HUES64 (cell line): ENCODE measurements around the gene CREB3L1.

Experiments used
- H3K27ac ChIP-seq: 2 replicates; pipeline ENCODE4 v1.7.0; 2013; ENCODE audit warnings: low read depth, low read length, inconsistent platforms
- H3K27me3 ChIP-seq: 2 replicates; pipeline ENCODE4 v1.6.1; 2013; ENCODE audit warnings: mild to moderate bottlenecking, low read length; ENCODE audit not compliant: insufficient read depth
- H3K36me3 ChIP-seq: 2 replicates; pipeline ENCODE4 v1.6.1; 2013; ENCODE audit warnings: mild to moderate bottlenecking, low read length; ENCODE audit not compliant: insufficient read depth
- H3K4me1 ChIP-seq: 2 replicates; pipeline ENCODE4 v1.6.1; 2013; ENCODE audit warnings: mild to moderate bottlenecking, low read length, moderate library complexity; ENCODE audit not compliant: insufficient read depth
- H3K4me3 ChIP-seq: 2 replicates; pipeline ENCODE4 v1.5.1; 2013; ENCODE audit warnings: mild to moderate bottlenecking, low read length, moderate library complexity
- H3K9ac ChIP-seq: 2 replicates; pipeline ENCODE4 v1.6.1; 2013; ENCODE audit warnings: mild to moderate bottlenecking, low read depth, low read length
- H3K9me3 ChIP-seq: 2 replicates; pipeline ENCODE4 v1.6.1; 2013; ENCODE audit warnings: low read depth, low read length; ENCODE audit not compliant: insufficient read depth
- WGBS: fragments of 150-250, 120-280 bp; methylation state at CpG from one replicate; pipeline ENCODE4 v1.1.7; 2013; ENCODE audit warnings: missing lambda C conversion rate; 5-methylcytosine and 5-hydroxymethylcytosine counted together

Gene CREB3L1

DNA sequence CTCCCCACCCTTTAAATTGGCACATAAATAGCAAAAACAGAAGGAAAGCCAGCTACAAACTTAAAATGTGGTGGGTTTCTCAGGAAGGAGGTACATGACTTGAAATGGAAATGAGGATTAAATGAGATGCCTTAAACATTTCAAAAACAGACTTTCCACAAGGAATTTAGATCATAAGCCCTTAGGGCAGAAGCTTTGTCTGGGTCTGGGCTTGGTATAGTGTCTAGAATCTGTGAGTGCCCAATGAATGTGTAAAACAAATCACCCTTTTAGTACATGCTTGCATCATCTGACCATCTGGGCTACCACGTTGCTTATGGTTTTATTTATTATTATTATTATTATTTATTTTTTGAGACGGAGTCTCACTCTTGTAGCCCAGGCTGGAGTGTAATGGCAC lies 37.1 kb upstream of the CREB3L1 start:
- peaks cover 39% of the 10 kb centered on the region for H3K4me1 ChIP-seq
- H3K9ac ChIP-seq = no peak overlapping the region
- H3K9me3 ChIP-seq = peaks cover 4% of the 10 kb centered on the region; the same call in 1 of the 2 replicates
- peaks cover 31% of the 10 kb centered on the region for H3K27me3 ChIP-seq
- H3K4me3 ChIP-seq = no peak overlapping the region
- H3K27ac ChIP-seq = no peak overlapping the region
- no peaks in the 10 kb centered on the region for H3K36me3 ChIP-seq
- WGBS = 82% methylated on average over 1 of the region's 2 CpGs

DNA sequence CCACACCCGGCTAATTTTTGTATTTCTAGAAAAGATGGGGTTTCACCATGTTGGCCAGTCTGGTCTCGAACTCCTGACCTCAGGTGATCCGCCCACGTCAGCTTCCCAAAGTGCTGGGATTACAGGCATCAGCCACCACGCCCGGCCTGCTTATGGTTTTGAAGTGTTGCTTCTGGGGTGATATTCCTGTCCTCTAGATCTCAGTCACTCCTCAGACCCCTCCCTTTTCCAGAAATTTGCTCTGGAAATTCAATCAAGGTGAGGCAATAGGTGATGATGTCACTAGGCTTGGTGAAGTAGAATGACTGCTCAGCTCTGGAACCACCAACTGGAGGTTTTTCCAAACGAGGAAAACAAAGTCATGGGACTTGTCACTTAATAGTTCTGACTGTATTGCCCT lies 36.6 kb upstream of the CREB3L1 start:
- Histone ChIP-seq H3K4me3 (no peak overlapping the region), H3K9me3 (peaks cover 2% of the 10 kb centered on the region; the same call in 1 of the 2 replicates), H3K27ac (no peak overlapping the region), H3K4me1 (peaks cover 39% of the 10 kb centered on the region), H3K9ac (no peak overlapping the region), H3K27me3 (peaks cover 31% of the 10 kb centered on the region), H3K36me3 (no peaks in the 10 kb centered on the region)
- 90% methylated on average over 7 of the region's 7 CpGs for WGBS

DNA sequence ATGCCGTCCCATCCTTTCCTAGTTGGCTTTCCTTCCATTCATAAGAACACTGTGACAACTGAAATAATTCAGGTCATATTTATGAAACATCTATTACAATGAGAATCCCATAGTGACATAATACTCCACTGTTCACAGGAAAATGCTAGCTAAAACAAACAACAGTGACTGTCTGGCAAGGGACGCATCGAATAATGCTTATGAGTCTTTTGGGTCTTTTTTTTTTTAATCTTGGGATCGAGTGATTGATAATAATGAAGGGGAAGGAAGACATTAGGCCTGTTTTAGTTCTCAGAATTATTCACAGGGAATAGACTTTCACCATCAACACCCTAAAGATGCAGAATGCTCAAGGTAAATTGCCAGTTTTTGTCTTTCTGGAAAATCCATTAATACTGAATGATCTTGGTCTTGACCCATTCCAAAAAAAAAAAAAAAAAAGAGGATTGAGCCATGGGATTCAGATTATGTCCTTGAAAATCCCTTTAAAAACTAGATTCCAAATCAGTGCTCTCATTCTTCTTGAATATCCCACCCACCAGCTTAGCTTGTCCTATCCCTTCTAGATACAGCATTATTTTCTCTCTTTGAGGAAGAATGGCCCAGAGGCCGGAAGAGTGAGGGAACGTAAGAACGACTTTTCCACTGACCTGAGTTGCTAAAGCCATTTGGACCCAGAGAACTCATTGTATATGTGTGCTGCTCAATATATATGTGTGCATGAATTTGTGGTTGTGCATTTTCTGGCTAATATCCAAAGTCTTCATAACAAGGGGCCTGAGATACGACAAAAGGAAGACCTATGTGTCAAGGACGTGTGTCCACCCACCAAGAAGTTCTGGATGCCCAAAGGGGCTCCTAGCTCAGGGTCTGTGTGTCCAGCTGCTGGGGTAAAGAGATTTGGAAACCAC lies 35.2 kb upstream of the CREB3L1 start:
- Histone ChIP-seq H3K36me3 (no peaks in the 10 kb centered on the region), H3K4me1 (peaks cover 31% of the 10 kb centered on the region), H3K27ac (peak overlapping the region; percentile 97), H3K4me3 (peak overlapping the region; percentile 66), H3K9me3 (no peaks in the 10 kb centered on the region), H3K9ac (peak overlapping the region; percentile 96), H3K27me3 (peaks cover 17% of the 10 kb centered on the region)
- 83% methylated on average over 9 of the region's 9 CpGs for WGBS

DNA sequence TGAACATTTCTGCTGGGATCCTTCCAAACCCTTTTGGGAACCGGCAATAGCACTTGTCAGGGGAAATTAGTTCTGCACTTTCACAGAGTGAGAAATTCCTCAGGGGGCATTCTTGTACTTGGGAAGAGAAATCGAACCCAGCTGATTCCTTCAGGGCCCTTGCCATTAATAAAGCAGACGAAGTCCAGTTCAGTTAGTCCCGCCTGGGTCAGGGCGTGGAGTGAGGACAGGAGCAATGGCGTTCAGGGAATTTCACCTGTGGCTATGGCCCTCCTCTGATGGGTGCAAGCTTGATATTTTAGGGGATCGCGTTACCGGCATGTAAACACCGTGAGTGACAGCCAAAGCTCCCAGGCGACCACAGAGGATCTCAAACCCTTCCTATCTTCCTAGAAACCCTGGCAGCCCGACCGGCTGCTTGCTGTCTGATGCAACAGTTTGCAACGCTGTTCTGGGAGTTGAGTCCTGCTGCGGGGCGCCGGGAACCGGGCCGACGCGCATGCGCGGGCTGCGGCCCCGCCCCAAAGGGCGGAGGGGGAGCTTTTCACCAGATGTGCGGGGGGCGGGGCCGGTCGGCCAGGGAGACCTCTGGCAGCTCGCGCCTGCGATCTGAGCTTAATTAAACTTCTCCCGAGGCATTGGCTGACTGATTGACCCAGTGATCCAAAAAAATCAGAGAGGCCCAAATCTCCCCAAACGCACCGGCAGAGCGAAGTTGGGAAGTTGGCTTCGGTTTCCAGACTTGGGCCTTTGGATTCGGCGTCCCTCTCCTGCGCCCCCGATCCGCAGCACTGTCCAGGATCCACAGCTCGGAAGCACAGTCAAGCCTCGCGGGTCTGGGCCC lies 34.3 kb upstream of the CREB3L1 start:
- Histone ChIP-seq H3K27ac (peak overlapping the region; percentile 97), H3K4me1 (peaks cover 33% of the 10 kb centered on the region), H3K4me3 (peak overlapping the region; percentile 66), H3K36me3 (no peaks in the 10 kb centered on the region), H3K9ac (peak overlapping the region; percentile 96), H3K27me3 (peaks cover 8% of the 10 kb centered on the region), H3K9me3 (no peaks in the 10 kb centered on the region)
- WGBS = 2% methylated on average over 46 of the region's 46 CpGs

DNA sequence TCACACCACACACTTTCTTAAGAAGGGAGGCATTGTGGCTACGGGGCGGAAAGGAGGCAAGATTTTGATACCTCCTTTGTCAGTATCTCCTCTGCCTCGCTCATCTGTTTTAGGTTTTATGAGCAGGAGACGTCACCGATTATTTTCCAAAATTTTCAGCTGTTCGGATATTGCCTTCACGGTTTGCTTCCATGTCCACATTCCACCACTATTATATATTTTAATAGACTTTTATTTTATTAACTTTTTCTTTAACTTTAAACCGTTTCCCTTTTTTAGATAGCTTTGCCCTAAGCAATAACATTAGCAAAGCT lies 33.7 kb upstream of the CREB3L1 start:
- Histone ChIP-seq H3K9ac (peak overlapping the region; percentile 96), H3K4me1 (peaks cover 34% of the 10 kb centered on the region), H3K9me3 (no peaks in the 10 kb centered on the region), H3K36me3 (no peaks in the 10 kb centered on the region), H3K27me3 (peaks cover 3% of the 10 kb centered on the region), H3K4me3 (peak overlapping the region; percentile 66), H3K27ac (peak overlapping the region; percentile 97)
- WGBS = 44% methylated on average over 6 of the region's 8 CpGs

DNA sequence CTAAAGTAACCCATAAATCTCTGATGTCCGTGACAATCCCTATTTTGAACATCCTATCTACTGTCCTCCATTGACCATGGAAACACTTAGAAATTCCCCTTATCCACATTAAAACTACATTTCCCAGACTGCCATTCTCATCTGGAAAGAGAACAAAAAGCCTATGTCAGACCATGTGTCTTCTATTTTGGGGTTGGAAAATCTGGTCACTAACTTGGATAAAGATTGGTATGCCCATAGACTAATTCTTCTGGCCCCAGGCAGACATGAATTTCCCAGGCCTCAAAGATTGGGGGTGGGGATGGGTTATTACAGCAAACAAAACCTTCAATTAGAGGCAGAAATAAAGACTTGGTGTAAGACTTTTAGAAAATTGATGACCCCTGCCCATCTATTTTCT lies 30.9 kb upstream of the CREB3L1 start:
- H3K27me3 ChIP-seq = no peaks in the 10 kb centered on the region
- H3K9me3 ChIP-seq = no peaks in the 10 kb centered on the region
- no peaks in the 10 kb centered on the region for H3K36me3 ChIP-seq
- no peak overlapping the region for H3K27ac ChIP-seq
- peaks cover 36% of the 10 kb centered on the region for H3K4me1 ChIP-seq
- H3K9ac ChIP-seq = no peak overlapping the region
- 93% methylated on average over 1 of the region's 1 CpG for WGBS
- H3K4me3 ChIP-seq = no peak overlapping the region

DNA sequence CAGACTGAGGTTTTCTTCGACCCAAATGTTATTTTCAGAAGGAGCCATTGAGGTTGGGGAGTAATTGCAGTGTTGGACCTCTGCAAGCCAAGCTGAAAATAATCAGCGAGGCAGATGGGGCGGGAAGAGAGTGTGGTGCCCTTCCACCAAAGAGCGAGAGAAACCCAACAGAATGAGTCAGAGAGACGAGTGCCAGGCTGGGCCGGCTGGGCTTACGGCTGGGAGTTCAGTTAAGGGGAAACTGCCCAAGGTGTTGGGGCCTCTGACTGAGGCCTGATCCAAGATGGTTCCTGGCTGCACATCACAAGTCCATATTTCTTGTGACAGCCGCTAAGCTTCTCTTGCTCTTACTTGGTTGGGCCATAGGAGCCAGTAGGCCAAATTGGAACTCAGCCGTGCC lies 30.4 kb upstream of the CREB3L1 start:
- Histone ChIP-seq H3K4me1 (peaks cover 34% of the 10 kb centered on the region), H3K9ac (no peak overlapping the region), H3K4me3 (no peak overlapping the region), H3K27me3 (no peaks in the 10 kb centered on the region), H3K9me3 (no peaks in the 10 kb centered on the region), H3K36me3 (no peaks in the 10 kb centered on the region), H3K27ac (no peak overlapping the region)
- WGBS = 89% methylated on average over 9 of the region's 9 CpGs

DNA sequence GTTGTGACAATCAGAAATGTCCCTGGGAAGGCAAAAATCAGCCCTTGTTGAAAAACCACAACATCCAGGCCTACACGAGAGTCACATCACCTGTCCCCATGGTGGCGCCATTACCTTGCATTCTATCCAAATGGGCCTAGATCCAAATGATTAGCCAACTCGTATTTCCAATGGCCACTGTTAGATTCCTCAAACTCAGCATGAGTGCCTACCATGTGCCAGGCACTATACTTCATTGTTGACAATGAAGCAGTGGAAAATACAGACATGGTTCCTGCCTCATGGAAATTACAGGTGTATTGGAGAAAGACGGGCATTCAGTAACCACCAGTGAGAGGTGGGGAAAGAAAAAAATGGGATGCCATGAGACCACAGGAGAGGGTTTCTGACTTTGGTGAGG lies 29.8 kb upstream of the CREB3L1 start:
- H3K36me3 ChIP-seq = no peaks in the 10 kb centered on the region
- H3K9me3 ChIP-seq = no peaks in the 10 kb centered on the region
- H3K27ac ChIP-seq = no peak overlapping the region
- H3K9ac ChIP-seq = no peak overlapping the region
- WGBS = 35% methylated on average over 4 of the region's 4 CpGs
- no peaks in the 10 kb centered on the region for H3K27me3 ChIP-seq
- no peak overlapping the region for H3K4me3 ChIP-seq
- peaks cover 29% of the 10 kb centered on the region for H3K4me1 ChIP-seq

DNA sequence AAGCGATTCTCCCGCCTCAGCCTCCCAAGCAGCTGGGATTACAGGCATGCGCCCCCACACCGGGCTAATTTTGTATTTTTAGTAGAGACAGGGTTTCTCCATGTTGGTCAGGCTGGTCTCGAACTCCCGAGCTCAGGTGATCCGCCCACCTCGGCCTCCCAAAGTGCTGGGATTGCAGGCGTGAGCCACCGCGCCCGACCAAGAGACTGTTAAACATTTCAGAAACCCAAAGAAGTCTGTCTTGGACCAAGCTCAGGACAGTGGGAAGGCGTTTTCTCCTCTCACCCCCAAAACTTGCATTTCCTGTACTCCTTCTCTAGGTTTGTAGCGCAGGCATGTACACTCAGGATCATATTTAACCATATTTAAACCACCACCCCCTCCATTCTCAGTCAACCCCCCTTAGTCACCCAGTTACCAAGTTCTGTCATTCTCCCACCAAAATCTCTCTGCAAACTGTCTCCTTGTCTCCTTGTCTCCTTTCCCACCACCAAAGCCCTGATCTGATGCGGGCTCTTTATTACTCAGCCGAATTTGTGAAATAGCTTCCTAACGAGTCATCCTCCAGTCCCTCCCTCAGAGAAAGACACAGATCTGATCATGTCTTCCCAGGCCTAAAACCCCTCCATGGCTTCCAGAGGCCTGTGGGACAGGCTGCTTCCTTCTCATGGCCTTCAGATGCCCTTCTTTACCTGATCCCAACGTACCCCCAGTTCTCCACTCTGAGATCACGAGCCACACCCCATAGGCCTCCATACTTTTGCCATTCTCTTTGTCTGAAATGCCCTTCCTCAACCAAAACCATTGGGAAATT lies 29.0 kb upstream of the CREB3L1 start:
- H3K9me3 ChIP-seq = no peaks in the 10 kb centered on the region
- H3K27ac ChIP-seq = peak overlapping the region; percentile 74
- no peak overlapping the region for H3K4me3 ChIP-seq
- H3K36me3 ChIP-seq = no peaks in the 10 kb centered on the region
- peaks cover 25% of the 10 kb centered on the region for H3K4me1 ChIP-seq
- no peaks in the 10 kb centered on the region for H3K27me3 ChIP-seq
- 82% methylated on average over 19 of the region's 19 CpGs for WGBS
- peak overlapping the region; percentile 56; the same call in 1 of the 2 replicates for H3K9ac ChIP-seq

DNA sequence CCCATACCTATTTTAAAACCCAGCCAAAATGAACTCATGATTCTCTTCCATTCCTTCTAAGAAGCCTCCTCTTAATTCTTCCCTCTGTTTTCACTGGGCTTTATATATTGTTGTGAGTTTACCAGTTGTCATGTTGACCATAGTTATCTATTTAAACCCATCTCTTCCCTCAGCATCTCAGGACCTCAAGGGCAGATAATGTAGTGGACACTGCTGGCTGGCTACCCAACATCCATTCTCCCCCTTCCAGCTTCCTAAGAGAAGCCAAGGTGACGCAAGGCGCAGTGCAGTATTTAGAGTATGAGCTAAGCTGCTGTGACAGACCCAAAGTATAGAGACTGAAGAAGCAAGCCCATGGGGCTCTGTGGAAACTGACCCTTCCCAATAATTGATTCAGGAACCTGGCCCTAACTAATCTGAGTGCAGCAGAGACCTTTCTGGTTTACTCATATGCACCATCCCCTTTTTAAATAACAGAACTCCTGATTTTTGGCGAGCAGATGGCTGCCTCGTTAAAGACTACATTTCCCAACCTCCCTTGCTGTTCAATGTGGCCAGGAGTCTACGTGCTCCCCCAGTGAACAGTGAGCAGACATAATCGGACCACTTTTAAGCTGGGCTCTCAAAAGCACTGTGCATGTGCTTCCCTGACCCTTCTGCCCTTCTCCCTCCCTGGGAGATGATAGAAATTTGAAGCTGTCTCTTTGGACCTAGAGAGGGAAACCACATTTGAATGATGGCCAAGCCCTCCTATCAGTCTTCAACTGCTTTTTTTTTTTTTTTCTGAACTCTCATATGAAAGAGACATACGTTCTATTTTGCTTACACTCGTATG lies 28.1 kb upstream of the CREB3L1 start:
- H3K4me3 ChIP-seq = no peak overlapping the region
- WGBS = 70% methylated on average over 8 of the region's 8 CpGs
- H3K27ac ChIP-seq = no peak overlapping the region; the same call in 1 of the 2 replicates
- H3K4me1 ChIP-seq = peaks cover 20% of the 10 kb centered on the region
- H3K9me3 ChIP-seq = no peaks in the 10 kb centered on the region
- no peaks in the 10 kb centered on the region for H3K36me3 ChIP-seq
- no peak overlapping the region; the same call in 1 of the 2 replicates for H3K9ac ChIP-seq
- H3K27me3 ChIP-seq = no peaks in the 10 kb centered on the region
